ENCODE results near the gene CLEC9A. TPM values are rescaled to one million over a fixed set of nuclear protein-coding genes. Genes with fewer than 3 reads are reported as not detected.

The CLEC9A gene
- total and polyA plus RNA-seq, 10 of the 15 experiments (the other 5 are each of a cell fraction or from before 2014, with no cell fraction given), result not detected

GRCh38 chr12:10101042-10101579 is 70.6 kb downstream of the CLEC9A start (continued):
- TF ChIP-seq RFX5 (IDR thresholded peaks at IDR 0.05; ENCODE audit: low read depth, low read length) (no peak), MAX (IDR thresholded peaks at IDR 0.05; ENCODE audit: low read depth, low read length) (no peak), IKZF1 (conservative IDR thresholded peaks at IDR 0.05) (no peak), POLR2AphosphoS2 (IDR thresholded peaks at IDR 0.05; ENCODE audit: low read depth, low read length) (no peak), ETV6 (conservative IDR thresholded peaks at IDR 0.05 in 1 of 2, IDR thresholded peaks at IDR 0.05 in 1 of 2; ENCODE audit: borderline replicate concordance in 1 of 2, low read depth in 1 of 2) (no peak), STAT1 (conservative IDR thresholded peaks at IDR 0.05) (no peak), ZBTB40 (IDR thresholded peaks at IDR 0.05; ENCODE audit: borderline replicate concordance) (no peak), EGR1 (IDR thresholded peaks at IDR 0.05; ENCODE audit: borderline replicate concordance in 1 of 2, low read depth in 2 of 2, low read length in 2 of 2) (no peak), POU2F2 (IDR thresholded peaks at IDR 0.05; ENCODE audit: borderline replicate concordance, low read depth, low read length) (no peak)

Data from GM12878 (cell line).